ENCODE results near the gene ANKHD1. TPM values are rescaled to one million over a fixed set of nuclear protein-coding genes. Genes with fewer than 3 reads are reported as not detected.

ANKHD1 gene, protein sequence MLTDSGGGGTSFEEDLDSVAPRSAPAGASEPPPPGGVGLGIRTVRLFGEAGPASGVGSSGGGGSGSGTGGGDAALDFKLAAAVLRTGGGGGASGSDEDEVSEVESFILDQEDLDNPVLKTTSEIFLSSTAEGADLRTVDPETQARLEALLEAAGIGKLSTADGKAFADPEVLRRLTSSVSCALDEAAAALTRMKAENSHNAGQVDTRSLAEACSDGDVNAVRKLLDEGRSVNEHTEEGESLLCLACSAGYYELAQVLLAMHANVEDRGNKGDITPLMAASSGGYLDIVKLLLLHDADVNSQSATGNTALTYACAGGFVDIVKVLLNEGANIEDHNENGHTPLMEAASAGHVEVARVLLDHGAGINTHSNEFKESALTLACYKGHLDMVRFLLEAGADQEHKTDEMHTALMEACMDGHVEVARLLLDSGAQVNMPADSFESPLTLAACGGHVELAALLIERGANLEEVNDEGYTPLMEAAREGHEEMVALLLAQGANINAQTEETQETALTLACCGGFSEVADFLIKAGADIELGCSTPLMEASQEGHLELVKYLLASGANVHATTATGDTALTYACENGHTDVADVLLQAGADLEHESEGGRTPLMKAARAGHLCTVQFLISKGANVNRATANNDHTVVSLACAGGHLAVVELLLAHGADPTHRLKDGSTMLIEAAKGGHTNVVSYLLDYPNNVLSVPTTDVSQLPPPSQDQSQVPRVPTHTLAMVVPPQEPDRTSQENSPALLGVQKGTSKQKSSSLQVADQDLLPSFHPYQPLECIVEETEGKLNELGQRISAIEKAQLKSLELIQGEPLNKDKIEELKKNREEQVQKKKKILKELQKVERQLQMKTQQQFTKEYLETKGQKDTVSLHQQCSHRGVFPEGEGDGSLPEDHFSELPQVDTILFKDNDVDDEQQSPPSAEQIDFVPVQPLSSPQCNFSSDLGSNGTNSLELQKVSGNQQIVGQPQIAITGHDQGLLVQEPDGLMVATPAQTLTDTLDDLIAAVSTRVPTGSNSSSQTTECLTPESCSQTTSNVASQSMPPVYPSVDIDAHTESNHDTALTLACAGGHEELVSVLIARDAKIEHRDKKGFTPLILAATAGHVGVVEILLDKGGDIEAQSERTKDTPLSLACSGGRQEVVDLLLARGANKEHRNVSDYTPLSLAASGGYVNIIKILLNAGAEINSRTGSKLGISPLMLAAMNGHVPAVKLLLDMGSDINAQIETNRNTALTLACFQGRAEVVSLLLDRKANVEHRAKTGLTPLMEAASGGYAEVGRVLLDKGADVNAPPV (N-terminal part only)
- 90.7 and 109 TPM in 2 replicates for total RNA-seq (2021)
- Bru-seq, nascent RNA = percentile 92 among the genes with signal in this experiment
- BruChase-seq, experiment 1, labeled RNA remaining after a 2-hour chase = percentile 97 among the genes with signal in this experiment
- BruChase-seq, experiment 2, labeled RNA remaining after a 6-hour chase = percentile 97 among the genes with signal in this experiment
- long read RNA-seq, transcript ANKHD1-215 (2 exons, 710 nt) = minor isoform, 5 of 79 reads
- long read RNA-seq, transcript ANKHD1-205 (11 exons, 2,135 nt) = major isoform, 22 of 79 reads
- long read RNA-seq, partial matches to known transcripts = 32 of 79 reads
- long read RNA-seq, other reads (novel, unspliced or antisense) = 20 of 79 reads

DNA sequence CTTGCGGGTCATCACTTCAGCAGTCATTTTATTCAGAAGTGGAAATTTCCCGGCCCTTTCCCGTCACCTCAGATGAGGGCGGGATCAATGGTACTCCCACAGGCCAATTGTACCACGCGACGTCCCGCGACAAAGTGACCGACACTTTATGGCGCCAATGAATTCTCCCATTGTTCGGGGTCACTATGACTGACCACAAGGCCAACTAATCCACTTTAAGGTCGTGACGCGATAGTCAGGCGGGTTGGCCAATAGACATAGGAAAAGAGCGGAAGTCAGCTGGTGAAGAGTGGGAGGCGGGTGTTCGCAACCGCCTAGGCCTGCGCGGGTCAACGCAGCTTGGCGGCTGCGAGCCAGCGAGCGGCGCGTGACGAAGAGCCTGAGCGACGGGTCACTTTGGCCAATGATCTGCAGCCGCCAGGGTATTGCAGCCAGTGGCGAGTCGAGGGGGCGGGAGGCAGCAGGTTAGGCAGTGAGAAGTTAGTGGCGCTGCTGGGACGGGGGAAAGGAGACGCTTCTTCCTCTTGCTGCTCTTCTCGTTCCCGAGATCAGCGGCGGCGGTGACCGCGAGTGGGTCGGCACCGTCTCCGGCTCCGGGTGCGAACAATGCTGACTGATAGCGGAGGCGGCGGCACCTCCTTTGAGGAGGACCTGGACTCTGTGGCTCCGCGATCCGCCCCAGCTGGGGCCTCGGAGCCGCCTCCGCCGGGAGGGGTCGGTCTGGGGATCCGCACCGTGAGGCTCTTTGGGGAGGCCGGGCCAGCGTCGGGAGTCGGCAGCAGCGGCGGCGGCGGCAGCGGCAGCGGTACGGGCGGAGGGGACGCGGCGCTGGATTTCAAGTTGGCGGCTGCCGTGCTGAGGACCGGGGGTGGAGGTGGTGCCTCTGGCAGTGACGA, at the start of gene ANKHD1:
Gene ANKHD1, plus strand, starts transcription at position 472 of the 896 bp plus-strand sequence. Its CDS starts 135 bp downstream, at position 607.
- H3K36me3 ChIP-seq (ENCODE audit: low read depth) = no peaks in the 10 kb centered on the region
- ChIA-PET POLR2A (ENCODE audit: unreplicated experiment) (interaction anchor here (0.5 to 1.1 kb wide), 5 partner anchors 10 to 1203 kb away, joined by 3 to 14 read pairs (median 9); partner anchors contain the start of gene IK), CTCF (no interaction called here)
- H4K20me1 ChIP-seq (ENCODE audit: insufficient read depth) = peaks cover 38% of the 10 kb centered on the region
- peak within 1 kb of the TSS; percentile 89 for H3K4me3 ChIP-seq
- no peaks in the 10 kb centered on the region for H3K9me3 ChIP-seq (ENCODE audit: insufficient read depth, low read depth)
- H3K27ac ChIP-seq = peak within 1 kb of the TSS; percentile 83
- H3K79me2 ChIP-seq (ENCODE audit: low read depth) = peaks cover 64% of the 10 kb centered on the region
- intact Hi-C loops (cut with micrococcal nuclease; ENCODE audit: unreplicated experiment) = loop anchor here (2.0 kb wide), 2 partner anchors 245 to 317 kb away; partner anchors contain the start of genes IK and NDUFA2
- TF ChIP-seq CTCF (conservative IDR thresholded peaks at IDR 0.05) (no peak), EZH2 (IDR thresholded peaks at IDR 0.05; ENCODE audit: low read depth) (no peak)
- H3K4me1 ChIP-seq (replicated peaks; ENCODE audit: insufficient read depth) = peaks cover 37% of the 10 kb centered on the region
- BruUV-seq (replicated peaks) = no TSS peak
- no peaks in the 10 kb centered on the region for H3K9me2 ChIP-seq (ENCODE audit: insufficient read depth)
- peak; percentile 98 to 99 for DNase-seq
- H3F3A ChIP-seq (ENCODE audit: insufficient read depth, low read depth) = peaks cover 28% of the 10 kb centered on the region
- H3K4me2 ChIP-seq = peak within 1 kb of the TSS; percentile 87
- peak within 1 kb of the TSS; percentile 79 for H2AFZ ChIP-seq
- H3K27me3 ChIP-seq (ENCODE audit: insufficient read depth, low read depth) = no peaks in the 10 kb centered on the region

GRCh38 chr5:140355546-140355945, 46.1 kb upstream of the ANKHD1 start:
- Histone ChIP-seq H3K27me3 (ENCODE audit: insufficient read depth, low read depth) (no peaks in the 10 kb centered on the region), H2AFZ (no peak overlapping the region), H3K36me3 (ENCODE audit: low read depth) (no peaks in the 10 kb centered on the region), H4K20me1 (ENCODE audit: insufficient read depth) (no peaks in the 10 kb centered on the region), H3K9me2 (ENCODE audit: insufficient read depth) (no peaks in the 10 kb centered on the region), H3K4me2 (no peak overlapping the region), H3F3A (ENCODE audit: insufficient read depth, low read depth) (no peaks in the 10 kb centered on the region), H3K4me3 (no peak overlapping the region), H3K4me1 (replicated peaks; ENCODE audit: insufficient read depth) (peaks cover 11% of the 10 kb centered on the region), H3K9me3 (ENCODE audit: insufficient read depth, low read depth) (no peaks in the 10 kb centered on the region), H3K27ac (no peak overlapping the region), H3K79me2 (ENCODE audit: low read depth) (no peaks in the 10 kb centered on the region)
- DNase-seq = no peak
- intact Hi-C loops (cut with micrococcal nuclease; ENCODE audit: unreplicated experiment) = loop anchor here (5.0 kb wide), 2 partner anchors 178 to 198 kb away; partner anchors contain the start of gene CYSTM1
- no TSS peak for BruUV-seq (replicated peaks)
- TF ChIP-seq CTCF (conservative IDR thresholded peaks at IDR 0.05) = no peak
- no peak for TF ChIP-seq EZH2 (IDR thresholded peaks at IDR 0.05; ENCODE audit: low read depth)
- POLR2A ChIA-PET (ENCODE audit: unreplicated experiment) = no interaction called here
- CTCF ChIA-PET = interaction anchor here (0.9 to 1.9 kb wide), 3 partner anchors 10 to 115 kb away, joined by 3 to 13 read pairs (median 4); partner anchors contain the start of gene HBEGF
